ENCODE data around the gene SMC6. TPM values are rescaled to one million over a fixed set of nuclear protein-coding genes. Genes with fewer than 3 reads are reported as not detected.

The SMC6 gene
- polyA plus RNA-seq, 1 donor from 2014 or later, result 20.1 TPM

DNA sequence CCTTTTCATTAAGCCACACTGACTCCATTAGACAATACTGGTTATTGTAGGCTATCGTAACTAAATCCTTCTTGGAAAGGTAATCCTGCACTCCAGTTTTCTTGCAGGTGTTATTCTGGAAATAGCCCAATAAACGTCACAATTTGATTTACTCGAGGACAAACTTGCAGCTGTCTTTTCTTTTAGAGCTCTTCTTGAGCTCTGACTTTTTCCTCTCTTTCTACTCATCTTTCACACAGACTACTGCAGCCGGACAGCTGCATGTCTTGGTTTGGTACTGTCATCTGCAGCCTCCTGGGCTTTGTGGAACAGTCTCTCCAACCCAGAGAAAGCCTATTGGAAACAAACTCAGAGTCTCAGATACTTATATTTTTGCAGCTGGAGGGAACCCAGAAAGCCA, 39.7 kb upstream of the SMC6 start:
- no peak overlapping the region for H3K4me3 ChIP-seq (ENCODE audit: low read length)
- no peak overlapping the region for H3K9ac ChIP-seq (ENCODE audit: low read length)
- no peaks in the 10 kb centered on the region for H3K79me2 ChIP-seq (replicated peaks; ENCODE audit: insufficient read depth, low read length)
- TF ChIP-seq, protein P1, sequence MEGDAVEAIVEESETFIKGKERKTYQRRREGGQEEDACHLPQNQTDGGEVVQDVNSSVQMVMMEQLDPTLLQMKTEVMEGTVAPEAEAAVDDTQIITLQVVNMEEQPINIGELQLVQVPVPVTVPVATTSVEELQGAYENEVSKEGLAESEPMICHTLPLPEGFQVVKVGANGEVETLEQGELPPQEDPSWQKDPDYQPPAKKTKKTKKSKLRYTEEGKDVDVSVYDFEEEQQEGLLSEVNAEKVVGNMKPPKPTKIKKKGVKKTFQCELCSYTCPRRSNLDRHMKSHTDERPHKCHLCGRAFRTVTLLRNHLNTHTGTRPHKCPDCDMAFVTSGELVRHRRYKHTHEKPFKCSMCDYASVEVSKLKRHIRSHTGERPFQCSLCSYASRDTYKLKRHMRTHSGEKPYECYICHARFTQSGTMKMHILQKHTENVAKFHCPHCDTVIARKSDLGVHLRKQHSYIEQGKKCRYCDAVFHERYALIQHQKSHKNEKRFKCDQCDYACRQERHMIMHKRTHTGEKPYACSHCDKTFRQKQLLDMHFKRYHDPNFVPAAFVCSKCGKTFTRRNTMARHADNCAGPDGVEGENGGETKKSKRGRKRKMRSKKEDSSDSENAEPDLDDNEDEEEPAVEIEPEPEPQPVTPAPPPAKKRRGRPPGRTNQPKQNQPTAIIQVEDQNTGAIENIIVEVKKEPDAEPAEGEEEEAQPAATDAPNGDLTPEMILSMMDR (IDR thresholded peaks at IDR 0.05; ENCODE audit: poor library complexity, severe bottlenecking), result no peak
- no peak for TF ChIP-seq SMC3 (conservative IDR thresholded peaks at IDR 0.05; ENCODE audit: poor library complexity)
- no peak for TF ChIP-seq RAD21 (conservative IDR thresholded peaks at IDR 0.05)
- TF ChIP-seq POLR2AphosphoS5 (IDR thresholded peaks at IDR 0.05), result no peak
- no peak for TF ChIP-seq EP300 (conservative IDR thresholded peaks at IDR 0.05; ENCODE audit: poor library complexity, severe bottlenecking)
- no peak for TF ChIP-seq TAF1 (IDR thresholded peaks at IDR 0.05; ENCODE audit: low read depth)
- no peak for TF ChIP-seq MXI1 (conservative IDR thresholded peaks at IDR 0.05; ENCODE audit: poor library complexity, severe bottlenecking)
- no peak for TF ChIP-seq REST (IDR thresholded peaks at IDR 0.05; ENCODE audit: borderline replicate concordance)
- no peak for TF ChIP-seq EZH2 (IDR thresholded peaks at IDR 0.05; ENCODE audit: borderline replicate concordance, insufficient read depth, low read length, poor library complexity, severe bottlenecking)
- H3K9me3 ChIP-seq (ENCODE audit: low read length), result no peaks in the 10 kb centered on the region
- H3K36me3 ChIP-seq (ENCODE audit: insufficient read depth, low read length), result no peaks in the 10 kb centered on the region
- no peak overlapping the region for H3K4me2 ChIP-seq (ENCODE audit: low read length)
- H3K27ac ChIP-seq (ENCODE audit: low read length), result no peak overlapping the region
- H3K9me2 ChIP-seq (ENCODE audit: insufficient read depth, low read length), result no peaks in the 10 kb centered on the region
- no peak overlapping the region for H2AFZ ChIP-seq (ENCODE audit: low read depth, low read length)
- H4K20me1 ChIP-seq (ENCODE audit: insufficient read depth), result no peaks in the 10 kb centered on the region
- H3F3A ChIP-seq (ENCODE audit: insufficient read depth, low read length, poor library complexity, severe bottlenecking), result no peaks in the 10 kb centered on the region
- H3K27me3 ChIP-seq (ENCODE audit: insufficient read depth, low read depth, low read length), result no peaks in the 10 kb centered on the region

GRCh38 chr2:17792515-17792914, 38.9 kb upstream of the SMC6 start:
- no peaks in the 10 kb centered on the region for H3F3A ChIP-seq (ENCODE audit: insufficient read depth, low read length, poor library complexity, severe bottlenecking)
- H3K9me2 ChIP-seq (ENCODE audit: insufficient read depth, low read length), result no peaks in the 10 kb centered on the region
- no peak overlapping the region for H3K27ac ChIP-seq (ENCODE audit: low read length)
- no peaks in the 10 kb centered on the region for H4K20me1 ChIP-seq (ENCODE audit: insufficient read depth)
- no peak overlapping the region for H3K4me3 ChIP-seq (ENCODE audit: low read length)
- H3K36me3 ChIP-seq (ENCODE audit: insufficient read depth, low read length), result no peaks in the 10 kb centered on the region
- no peaks in the 10 kb centered on the region for H3K27me3 ChIP-seq (ENCODE audit: insufficient read depth, low read depth, low read length)
- TF ChIP-seq TAF1 (IDR thresholded peaks at IDR 0.05; ENCODE audit: low read depth), result no peak
- TF ChIP-seq REST (IDR thresholded peaks at IDR 0.05; ENCODE audit: borderline replicate concordance), result no peak
- TF ChIP-seq POLR2AphosphoS5 (IDR thresholded peaks at IDR 0.05), result no peak
- TF ChIP-seq EZH2 (IDR thresholded peaks at IDR 0.05; ENCODE audit: borderline replicate concordance, insufficient read depth, low read length, poor library complexity, severe bottlenecking), result no peak
- no peak for TF ChIP-seq RAD21 (conservative IDR thresholded peaks at IDR 0.05)
- no peak for TF ChIP-seq SMC3 (conservative IDR thresholded peaks at IDR 0.05; ENCODE audit: poor library complexity)
- TF ChIP-seq MXI1 (conservative IDR thresholded peaks at IDR 0.05; ENCODE audit: poor library complexity, severe bottlenecking), result no peak
- TF ChIP-seq EP300 (conservative IDR thresholded peaks at IDR 0.05; ENCODE audit: poor library complexity, severe bottlenecking), result no peak
- TF ChIP-seq, protein P1 (IDR thresholded peaks at IDR 0.05; ENCODE audit: poor library complexity, severe bottlenecking), result no peak
- H3K9ac ChIP-seq (ENCODE audit: low read length), result no peak overlapping the region
- no peaks in the 10 kb centered on the region for H3K79me2 ChIP-seq (replicated peaks; ENCODE audit: insufficient read depth, low read length)
- no peaks in the 10 kb centered on the region for H3K9me3 ChIP-seq (ENCODE audit: low read length)
- no peak overlapping the region for H3K4me2 ChIP-seq (ENCODE audit: low read length)
- no peak overlapping the region for H2AFZ ChIP-seq (ENCODE audit: low read depth, low read length)

Measured in neural cell (in vitro differentiated cells).